GM18520 (cell line): ENCODE data around the gene RPS18.

Experiments used
- ATAC-seq: cut with Tn5 transposase; IDR thresholded peaks from one replicate; pipeline ENCODE4 v1.9.1; 2021; ENCODE audit not compliant: unreplicated experiment

RPS18 gene

DNA sequence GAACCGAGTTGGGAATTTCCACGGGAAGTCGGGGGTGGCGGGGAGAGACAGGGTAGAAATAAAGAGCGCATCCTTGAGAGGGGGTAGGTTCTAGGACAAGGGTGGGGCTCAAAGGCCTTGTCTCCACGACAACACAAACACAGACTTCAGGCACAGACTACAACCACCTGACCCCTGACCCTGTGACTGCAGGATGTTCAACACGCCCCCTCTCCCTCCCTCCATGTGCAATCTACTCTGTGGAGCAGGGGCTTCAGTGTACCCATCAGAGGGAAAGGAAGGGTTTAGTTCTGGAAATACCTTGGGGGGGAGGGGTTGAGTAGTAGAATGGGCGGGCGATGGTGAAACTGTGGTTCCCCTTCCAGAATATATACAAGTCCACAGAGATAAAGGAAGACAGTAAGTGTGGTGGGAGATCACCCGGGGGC is 42.7 kb downstream of the RPS18 start:
- no peak for ATAC-seq

DNA sequence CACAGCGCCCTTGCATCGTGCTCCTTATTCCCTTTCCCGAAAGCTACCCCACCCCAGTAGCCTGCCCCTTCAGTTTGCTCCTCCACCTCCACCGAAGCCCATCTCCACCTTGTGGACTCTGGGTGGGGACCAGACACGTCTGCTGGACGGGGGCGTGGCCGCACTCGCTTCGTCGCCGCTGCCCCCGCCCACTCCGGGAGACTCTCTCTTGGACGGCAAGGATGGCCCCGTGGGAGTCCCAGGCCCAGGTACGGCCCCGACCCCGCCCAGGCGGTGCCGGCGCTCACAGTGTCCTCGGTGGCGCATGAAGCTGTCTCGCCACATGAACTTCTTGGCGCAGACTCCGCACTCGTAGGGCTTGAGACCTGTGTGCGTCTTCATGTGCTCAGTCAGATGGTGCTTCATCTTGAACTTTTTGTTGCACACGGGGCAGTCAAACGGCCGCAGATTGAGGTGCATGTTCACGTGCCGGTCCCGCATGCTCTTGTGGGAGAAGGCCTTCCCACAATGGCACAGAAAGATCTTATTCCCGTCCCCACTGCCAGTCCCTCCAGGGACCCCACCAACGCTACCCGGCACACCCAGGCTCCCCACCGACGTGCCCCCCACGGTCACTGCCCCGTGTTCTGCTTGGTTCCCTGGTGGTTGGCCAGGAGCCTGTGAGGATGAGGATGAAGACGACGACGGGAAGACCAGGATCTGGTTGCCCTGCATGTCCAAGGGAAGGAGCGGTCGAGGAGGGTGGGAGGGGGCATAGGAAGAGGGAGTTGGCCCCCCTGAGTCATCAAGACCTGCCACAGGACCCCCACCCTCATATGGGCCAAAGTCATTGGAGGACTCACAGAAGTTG is 43.3 kb downstream of the RPS18 start:
- no peak for ATAC-seq

DNA sequence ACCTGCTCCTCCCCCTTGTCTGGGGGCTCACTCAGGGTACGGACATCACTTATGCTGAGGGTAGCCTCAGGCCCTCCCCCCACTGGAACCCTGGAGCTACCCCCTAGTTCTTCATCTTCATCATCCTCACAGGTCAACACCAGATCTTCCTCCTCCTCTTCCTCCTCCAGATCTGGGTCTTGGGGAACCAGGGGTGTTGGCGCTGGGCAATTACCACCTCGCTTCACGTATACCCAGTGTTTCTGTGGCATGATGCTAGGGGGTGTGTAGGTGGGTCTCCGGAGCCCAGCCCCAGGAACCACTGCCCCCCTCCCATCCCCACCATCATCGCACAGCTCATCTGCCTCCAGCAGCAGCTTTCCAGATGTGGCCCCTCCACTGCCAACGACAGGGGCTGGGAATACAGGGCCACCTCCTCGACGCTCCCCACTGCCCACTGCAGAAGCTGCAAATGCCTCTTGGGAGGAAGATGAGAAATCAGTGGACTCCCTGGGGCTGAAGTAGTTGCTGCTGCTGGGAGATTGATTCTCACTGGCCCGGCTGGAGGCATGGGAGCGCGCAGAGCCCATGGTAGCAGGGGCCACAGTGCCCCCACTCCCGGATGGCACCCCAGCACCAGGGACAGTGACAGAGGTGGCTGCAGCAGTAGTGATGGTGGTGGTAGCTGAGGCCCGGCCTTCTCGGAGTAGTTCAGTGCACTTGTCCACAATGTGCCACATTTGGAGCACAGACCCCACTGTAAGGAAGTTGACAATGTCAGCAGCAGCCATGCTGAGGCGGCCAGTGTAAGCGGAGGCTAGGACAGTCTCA is 44.1 kb downstream of the RPS18 start:
- no peak for ATAC-seq

DNA sequence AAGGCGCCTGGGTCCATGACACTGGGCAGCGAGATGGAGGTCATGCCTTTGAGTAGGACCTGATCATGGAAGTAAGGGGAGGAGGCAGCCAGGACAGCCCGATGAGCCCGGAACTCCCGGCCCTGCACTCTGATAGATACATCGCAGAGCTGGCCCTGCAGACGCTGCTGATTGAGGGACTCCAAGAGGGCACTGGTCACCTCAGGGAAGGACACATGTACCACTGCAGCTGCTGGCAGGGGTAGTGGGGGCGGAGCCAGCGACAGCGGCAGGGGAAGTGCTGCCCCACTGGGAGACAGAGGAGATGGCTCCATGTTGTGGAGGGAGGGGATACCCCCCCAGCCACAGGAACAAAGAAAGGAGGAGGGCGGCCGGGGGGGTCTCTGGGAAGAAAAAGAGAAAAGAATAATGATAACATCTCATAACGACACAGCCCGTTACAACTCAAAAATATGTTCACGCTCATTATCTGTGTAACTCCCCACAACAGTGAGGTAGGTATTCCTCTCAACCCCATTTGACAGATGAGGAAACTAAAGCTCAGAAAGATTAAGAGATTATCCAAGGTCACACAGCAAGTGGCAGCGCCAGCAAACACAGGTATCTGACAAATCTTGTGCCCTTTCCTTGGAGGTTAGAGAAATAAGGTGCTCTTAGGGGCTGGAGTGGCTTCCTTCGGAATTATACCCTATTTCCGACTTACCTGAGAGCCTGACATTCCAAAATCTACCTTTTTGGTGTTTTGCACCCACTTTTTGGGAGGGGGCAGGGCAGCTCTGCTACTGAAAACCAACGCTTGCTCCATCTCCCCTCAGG is 44.9 kb downstream of the RPS18 start:
- no peak for ATAC-seq

DNA sequence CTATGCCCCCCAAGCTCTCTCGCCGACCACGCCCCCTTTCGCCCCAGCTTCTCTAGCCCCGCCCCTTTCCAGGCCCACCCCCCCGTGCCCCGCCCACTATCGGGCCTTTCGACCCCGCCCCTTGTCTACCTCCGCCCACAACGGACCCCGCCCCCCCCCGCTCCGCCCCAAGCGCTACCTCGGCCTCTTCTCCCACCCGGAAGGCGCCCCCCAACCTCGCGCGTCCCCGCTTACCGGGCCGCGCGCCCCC is 45.5 kb downstream of the RPS18 start:
- ATAC-seq, result no peak

DNA sequence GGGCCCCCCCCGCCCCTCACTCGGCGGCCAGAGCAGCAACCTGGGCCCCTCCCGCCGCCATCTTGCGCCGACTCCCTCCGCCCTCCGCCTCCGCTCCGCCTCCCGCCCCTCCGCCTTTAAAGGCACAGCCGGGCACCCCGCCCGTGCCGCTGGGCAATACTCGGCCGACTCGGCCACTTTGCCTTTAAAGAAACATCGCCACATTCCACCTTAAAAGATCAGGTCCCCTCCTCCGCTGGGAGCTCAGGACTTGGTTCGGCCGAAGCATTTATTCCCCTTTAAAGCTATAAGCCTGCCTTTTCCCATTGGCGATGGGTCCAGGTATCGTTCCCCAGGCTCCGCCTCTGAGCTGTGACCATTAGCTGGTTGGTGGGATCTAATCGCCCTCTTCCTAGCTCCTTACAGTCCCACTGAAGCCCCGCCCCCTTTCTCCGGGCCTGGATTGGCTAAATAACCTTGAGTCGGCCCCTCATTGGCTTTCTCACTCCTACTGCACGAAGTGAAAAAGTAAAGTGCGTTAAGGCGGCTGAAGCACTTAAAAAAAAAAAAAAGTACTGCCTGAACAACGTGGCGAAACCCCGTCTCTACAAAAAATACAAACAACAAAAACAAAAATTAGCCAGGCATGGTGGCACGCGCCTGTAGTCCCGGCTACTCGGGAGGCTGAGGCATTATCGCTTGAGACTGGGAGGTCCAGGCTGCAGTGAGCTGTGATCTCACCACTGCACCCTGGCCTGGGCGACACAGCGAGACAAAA is 46.0 kb downstream of the RPS18 start, which contains the start of gene ZBTB22:
TSS of gene ZBTB22 (minus strand) at position 76 of the 757 bp plus-strand sequence. CDS start 828 bp downstream, outside the sequence.
- ATAC-seq, result peak; percentile 37

DNA sequence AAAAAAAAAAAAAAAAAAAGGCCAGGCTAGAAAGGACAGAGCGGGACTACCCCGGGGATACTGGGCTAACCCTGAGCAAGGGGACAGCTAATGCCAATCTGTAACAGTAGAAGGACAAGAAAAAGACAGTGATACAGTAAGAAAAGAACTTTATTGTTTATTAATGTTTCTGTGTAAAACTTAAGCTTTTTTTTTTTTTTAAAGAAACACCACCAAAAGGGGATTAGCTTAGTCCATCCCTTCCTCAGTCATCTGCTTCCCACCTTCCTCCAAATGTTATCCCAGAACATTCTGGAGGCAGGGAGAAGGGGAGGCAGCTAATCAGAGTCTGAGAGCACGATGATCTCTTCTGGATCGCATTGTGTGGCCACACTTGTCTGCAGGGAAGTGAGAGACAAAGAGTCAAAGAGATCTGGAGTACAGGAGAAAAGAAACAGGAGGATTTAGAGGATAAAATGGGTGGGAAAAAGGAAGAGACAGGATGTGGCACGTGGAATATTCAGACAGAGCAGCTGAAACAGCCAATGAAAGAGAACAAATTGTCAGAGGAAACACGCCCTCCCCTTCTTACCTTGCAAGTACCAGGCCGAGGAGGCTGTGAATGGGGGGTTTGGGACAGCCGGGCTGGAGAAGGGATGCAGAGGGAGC is 46.7 kb downstream of the RPS18 start:
- no peak for ATAC-seq

DNA sequence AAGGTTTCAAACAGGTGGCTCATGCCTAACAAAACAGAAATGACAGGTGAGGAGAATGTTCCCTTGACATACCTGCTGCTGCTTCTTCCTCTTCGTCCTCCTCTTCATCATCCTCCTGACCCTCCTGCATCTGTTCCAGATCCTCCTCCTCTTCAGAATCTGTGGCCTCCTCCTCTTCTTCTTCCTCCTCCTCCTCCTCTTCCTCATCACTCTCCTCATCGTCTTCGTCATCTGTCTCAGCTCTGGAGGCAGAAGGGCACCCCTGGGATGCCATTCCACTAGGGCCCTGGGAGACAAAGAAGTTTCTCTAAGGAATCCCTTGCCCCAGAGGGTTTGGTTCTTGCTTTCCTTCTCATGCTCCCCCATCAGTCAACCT is 48.1 kb downstream of the RPS18 start:
- no peak for ATAC-seq

DNA sequence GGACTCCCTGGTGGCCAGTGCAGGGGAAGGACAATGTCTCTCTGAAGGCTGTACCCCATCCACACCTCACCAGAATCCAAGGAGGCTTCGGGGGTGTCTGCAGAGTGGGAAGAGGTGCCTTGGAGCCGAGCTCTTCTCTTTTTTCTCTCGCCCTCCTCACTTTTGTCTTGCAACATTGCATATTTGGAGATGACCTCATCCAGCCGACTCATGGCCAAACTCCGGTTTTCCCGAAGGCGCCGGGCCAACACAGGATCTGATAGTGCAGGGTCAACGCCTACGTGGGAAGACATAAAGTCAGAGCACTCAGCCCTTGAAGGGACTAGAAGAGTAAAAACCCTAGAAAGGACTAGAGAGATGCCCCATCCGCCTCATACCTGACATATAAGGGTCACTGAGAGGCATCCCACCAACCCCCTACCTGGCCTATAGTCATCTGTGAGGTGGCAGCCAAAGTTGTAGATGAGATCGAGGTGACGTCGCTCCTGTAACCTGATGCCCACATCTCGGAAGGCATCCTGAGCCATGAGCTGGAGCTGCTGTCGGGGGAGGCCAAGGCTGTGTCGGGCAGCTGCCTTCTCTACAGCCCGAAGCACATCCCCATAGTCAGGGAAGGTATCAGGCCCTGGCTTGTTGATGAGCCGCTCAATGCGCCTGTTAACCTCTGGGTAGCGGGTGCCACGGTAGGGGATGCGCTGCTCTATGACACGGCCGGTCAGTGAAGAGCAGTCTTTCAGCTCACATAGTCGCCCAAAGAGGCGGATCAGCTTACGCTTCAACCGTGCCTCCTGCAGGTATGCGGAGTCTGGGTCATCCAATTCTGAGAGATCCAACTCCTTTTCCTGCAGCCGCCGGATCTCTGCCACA is 48.7 kb downstream of the RPS18 start:
- no peak for ATAC-seq

DNA sequence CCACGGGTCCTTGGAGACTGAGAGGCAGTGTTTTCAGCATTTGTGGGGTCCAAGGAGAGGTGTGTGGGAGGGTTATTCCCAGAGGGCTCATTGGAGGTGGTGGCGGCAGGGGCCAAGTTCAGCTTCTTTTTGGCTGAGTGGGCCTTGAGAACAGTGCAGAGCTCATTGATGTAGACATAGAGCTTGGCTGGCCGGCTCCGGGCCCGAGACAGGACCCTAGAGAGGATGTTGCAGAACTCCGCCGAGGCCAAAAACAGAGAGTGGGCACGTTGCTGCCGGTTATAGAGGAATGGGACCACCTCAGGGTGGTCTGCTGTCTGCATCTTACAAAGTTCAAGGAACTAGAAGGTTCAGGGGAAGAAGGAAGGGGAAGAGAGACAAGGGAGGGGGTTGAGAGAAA is 49.4 kb downstream of the RPS18 start:
- ATAC-seq, result no peak

DNA sequence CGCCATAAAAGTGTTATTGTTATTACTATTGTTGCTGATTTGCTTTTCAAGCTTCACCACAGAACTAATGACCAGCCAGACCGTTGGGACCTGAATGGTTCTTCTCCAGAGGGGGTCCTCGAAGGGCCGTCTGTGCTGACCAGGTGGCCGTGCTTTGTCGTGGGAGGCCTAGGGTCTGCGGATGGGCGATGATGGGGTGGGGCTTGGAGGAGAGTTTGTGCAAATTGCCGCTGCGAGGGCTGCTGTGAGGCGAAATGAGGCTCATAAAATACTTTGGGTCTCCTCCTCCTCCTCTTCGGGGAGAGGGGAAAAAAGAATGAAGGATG is 51.7 kb downstream of the RPS18 start:
- ATAC-seq, result peak; percentile 9

DNA sequence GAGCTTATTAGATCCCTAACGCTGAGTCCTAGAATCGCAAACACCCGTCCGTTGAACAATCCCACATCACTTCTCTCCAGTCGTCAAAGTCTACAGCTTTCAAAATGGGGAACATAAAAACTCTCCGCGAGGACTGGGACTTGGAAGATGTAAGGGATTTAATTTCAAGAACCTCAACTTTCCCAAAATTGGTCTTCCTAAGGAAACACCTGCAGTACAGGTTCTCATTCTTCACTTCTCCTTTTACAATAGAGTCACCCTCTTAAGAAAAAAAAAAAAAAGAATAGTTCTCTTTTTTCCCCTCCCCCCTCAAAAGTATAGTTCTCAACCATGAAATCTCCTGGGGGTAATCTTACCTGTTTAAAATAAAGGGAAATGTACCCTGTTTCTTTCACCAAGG is 52.2 kb downstream of the RPS18 start:
- ATAC-seq, result no peak
